WTC11 (cell line): Measurements from ENCODE around the gene SKAP2. TPM values are rescaled to one million over a fixed set of nuclear protein-coding genes. Genes with fewer than 3 reads are reported as not detected.

Source experiments
- ATAC-seq: fragments of 200-7000 bp; cut with Tn5 transposase; 2 replicates; pipeline ENCODE4 v1.10.0; 2021; ENCODE audit warnings: mild to moderate bottlenecking, moderate library complexity
- CTCF ChIA-PET: fragments of 300-600 bp; sonication (Branson Sonifier 250); formaldehyde crosslinking; loops from one replicate; lab custom pipeline; 2021; ENCODE audit warnings: antibody characterized with exemption; lab: Charles Lee
- POLR2A ChIA-PET: fragments of 350-600 bp; sonication (Branson Sonifier 250); formaldehyde crosslinking; loops from one replicate; lab custom pipeline; 2021; ENCODE audit warnings: antibody characterized with exemption; lab: Charles Lee
- DNase-seq: peaks from one replicate; pipeline ENCODE4 v3.0.0; 2021; ENCODE audit warnings: low spot score
- H3K27ac Mint-ChIP-seq: 2 replicates; pipeline ENCODE4 v1.8.0; 2021; ENCODE audit warnings: mixed read lengths
- H3K27me3 Mint-ChIP-seq: 2 replicates; pipeline ENCODE4 v1.8.0; 2021; ENCODE audit warnings: low read depth, mild to moderate bottlenecking, moderate library complexity, mixed read lengths
- H3K36me3 Mint-ChIP-seq: 2 replicates; pipeline ENCODE4 v1.8.0; 2021; ENCODE audit warnings: mixed read lengths
- H3K4me1 Mint-ChIP-seq: 2 replicates; pipeline ENCODE4 v1.8.0; 2022; ENCODE audit warnings: mixed read lengths
- H3K4me3 Mint-ChIP-seq: 2 replicates; pipeline ENCODE4 v1.8.0; 2021; ENCODE audit warnings: mild to moderate bottlenecking, moderate library complexity, mixed read lengths
- H3K9me3 Mint-ChIP-seq: 2 replicates; pipeline ENCODE4 v1.8.0; 2021; ENCODE audit warnings: mixed read lengths
- AR ChIP-seq: fragments of 250-450 bp; sonication (Bioruptor Pico); IDR thresholded peaks from 2 replicates; pipeline ENCODE4 v1.9.0; 2021; ENCODE audit warnings: mild to moderate bottlenecking
- CBFB ChIP-seq: sonication (generic); formaldehyde crosslinking; IDR thresholded peaks from 2 replicates; pipeline ENCODE4 v1.8.1; 2022; ENCODE audit warnings: mild to moderate bottlenecking, low read depth, missing genetic modification reagents
- CTCF ChIP-seq: fragments of 200-600 bp; IDR thresholded peaks from 2 replicates; pipeline ENCODE4 v1.8.0; 2022; ENCODE audit warnings: antibody characterized with exemption
- ESRRA ChIP-seq: sonication (generic); formaldehyde crosslinking; IDR thresholded peaks from 2 replicates; pipeline ENCODE4 v1.8.1; 2022; ENCODE audit warnings: mild to moderate bottlenecking, missing genetic modification reagents, borderline replicate concordance
- ETV6 ChIP-seq: sonication (generic); formaldehyde crosslinking; IDR thresholded peaks from 2 replicates; pipeline ENCODE4 v1.8.1; 2022; ENCODE audit warnings: mild to moderate bottlenecking, missing genetic modification reagents
- FOXK1 ChIP-seq: sonication (generic); formaldehyde crosslinking; IDR thresholded peaks from 2 replicates; pipeline ENCODE4 v1.8.0; 2022; ENCODE audit warnings: mild to moderate bottlenecking, moderate library complexity, missing genetic modification reagents
- FOXP1 ChIP-seq: sonication (generic); formaldehyde crosslinking; IDR thresholded peaks from 2 replicates; pipeline ENCODE4 v1.8.0; 2022; ENCODE audit warnings: missing genetic modification reagents, mild to moderate bottlenecking, moderate library complexity, borderline replicate concordance
- KAT7 ChIP-seq: sonication (generic); formaldehyde crosslinking; IDR thresholded peaks from 2 replicates; pipeline ENCODE4 v1.8.1; 2023; ENCODE audit warnings: missing genetic modification reagents, mild to moderate bottlenecking, borderline replicate concordance
- MLX ChIP-seq: sonication (generic); formaldehyde crosslinking; IDR thresholded peaks from 2 replicates; pipeline ENCODE4 v1.8.1; 2023; ENCODE audit warnings: mild to moderate bottlenecking, missing genetic modification reagents, moderate library complexity
- MXD4 ChIP-seq: fragments of 250-450 bp; sonication (Bioruptor Pico); IDR thresholded peaks from 2 replicates; pipeline ENCODE4 v1.8.0; 2021; ENCODE audit warnings: mild to moderate bottlenecking, moderate library complexity, borderline replicate concordance
- NFE2L1 ChIP-seq: sonication (generic); formaldehyde crosslinking; IDR thresholded peaks from 2 replicates; pipeline ENCODE4 v1.8.1; 2023; ENCODE audit warnings: missing genetic modification reagents
- NR1H2 ChIP-seq: sonication (generic); formaldehyde crosslinking; IDR thresholded peaks from 2 replicates; pipeline ENCODE4 v1.9.0; 2021; ENCODE audit warnings: mild to moderate bottlenecking, moderate library complexity, missing genetic modification reagents
- OVOL2 ChIP-seq: fragments of 250-450 bp; sonication (Bioruptor Pico); IDR thresholded peaks from 2 replicates; pipeline ENCODE4 v1.9.0; 2021; ENCODE audit warnings: mild to moderate bottlenecking, borderline replicate concordance
- RORB ChIP-seq: fragments of 250-450 bp; sonication (Bioruptor Pico); IDR thresholded peaks from 2 replicates; pipeline ENCODE4 v1.9.0; 2021; ENCODE audit warnings: mild to moderate bottlenecking
- SMAD3 ChIP-seq: sonication (generic); formaldehyde crosslinking; IDR thresholded peaks from 2 replicates; pipeline ENCODE4 v1.8.0; 2022; ENCODE audit warnings: missing genetic modification reagents, mild to moderate bottlenecking, borderline replicate concordance
- TCF7 ChIP-seq: sonication (generic); formaldehyde crosslinking; IDR thresholded peaks from 2 replicates; pipeline ENCODE4 v1.8.0; 2022; ENCODE audit warnings: mild to moderate bottlenecking, low read depth, missing genetic modification reagents, moderate library complexity
- TEAD4 ChIP-seq: sonication (generic); formaldehyde crosslinking; IDR thresholded peaks from 2 replicates; pipeline ENCODE4 v1.8.0; 2022; ENCODE audit warnings: mild to moderate bottlenecking, missing genetic modification reagents
- TP53 ChIP-seq: sonication (generic); formaldehyde crosslinking; IDR thresholded peaks from 2 replicates; pipeline ENCODE4 v1.8.1; 2023; ENCODE audit warnings: mild to moderate bottlenecking, missing genetic modification reagents
- ZNF263 ChIP-seq: sonication (generic); formaldehyde crosslinking; IDR thresholded peaks from 2 replicates; pipeline ENCODE4 v1.8.1; 2022; ENCODE audit warnings: low read depth, mild to moderate bottlenecking, moderate library complexity, missing genetic modification reagents
- ZNF317 ChIP-seq: sonication (generic); formaldehyde crosslinking; IDR thresholded peaks from 2 replicates; pipeline ENCODE4 v1.8.1; 2023; ENCODE audit warnings: low read depth, mild to moderate bottlenecking, moderate library complexity, missing genetic modification reagents, borderline replicate concordance
- ZNF416 ChIP-seq: fragments of 250-450 bp; sonication (Bioruptor Pico); IDR thresholded peaks from 2 replicates; pipeline ENCODE4 v1.9.0; 2021; ENCODE audit warnings: mild to moderate bottlenecking, inconsistent platforms
- ZNF423 ChIP-seq: fragments of 250-450 bp; sonication (Bioruptor Pico); IDR thresholded peaks from 2 replicates; pipeline ENCODE4 v2.1.2; 2022; ENCODE audit warnings: mild to moderate bottlenecking, moderate library complexity
- ZNF532 ChIP-seq: fragments of 250-450 bp; sonication (Bioruptor Pico); IDR thresholded peaks from 2 replicates; pipeline ENCODE4 v1.9.0; 2021; ENCODE audit warnings: mild to moderate bottlenecking, borderline replicate concordance
- total RNA-seq: library from RNA; stranded (reverse); gene quantifications from 3 replicates; pipeline ENCODE4 v1.2.3, GENCODE V29; 2021

Gene SKAP2
- total RNA-seq, 1 experiment from 2014 or later = 2.5 TPM

GRCh38 chr7:26656735-26657134 is 207.7 kb downstream of the SKAP2 start:
- H3K4me1 Mint-ChIP-seq = peaks cover 68% of the 10 kb centered on the region
- H3K27ac Mint-ChIP-seq = no peak overlapping the region
- POLR2A ChIA-PET = interaction anchor here (1.1 kb wide), 1 partner anchor 280 kb away, joined by 5 read pairs; no protein-coding TSS in a partner anchor

GRCh38 chr7:26655781-26656180 is 208.6 kb downstream of the SKAP2 start:
- Mint-ChIP-seq H3K9me3 (no peaks in the 10 kb centered on the region), H3K27me3 (no peaks in the 10 kb centered on the region), H3K27ac (no peak overlapping the region), H3K4me1 (peaks cover 68% of the 10 kb centered on the region), H3K36me3 (no peaks in the 10 kb centered on the region), H3K4me3 (no peak overlapping the region)
- CTCF ChIA-PET = interaction anchor here (1.1 to 1.6 kb wide), 3 partner anchors 271 to 287 kb away, joined by 3 to 10 read pairs (median 3); no protein-coding TSS in a partner anchor
- POLR2A ChIA-PET = no interaction called here
- ATAC-seq (no peak), DNase-seq (no peak)
- TF ChIP-seq ESRRA (CRISPR knock-in tag) (no peak), NR1H2 (CRISPR knock-in tag) (no peak), ZNF317 (no peak), ZNF263 (no peak), ETV6 (no peak), CTCF (no peak), ZNF423 (CRISPR knock-in tag) (no peak)

More at GRCh38 chr7:26656735-26657134, 207.7 kb downstream of the SKAP2 start:
- no peak overlapping the region for H3K4me3 Mint-ChIP-seq
- DNase-seq (no peak), ATAC-seq (no peak)
- H3K36me3 Mint-ChIP-seq = no peaks in the 10 kb centered on the region
- TF ChIP-seq FOXK1 (CRISPR knock-in tag) (no peak), OVOL2 (no peak), SMAD3 (no peak), KAT7 (CRISPR knock-in tag) (no peak), ZNF416 (no peak), MXD4 (no peak), TEAD4 (no peak), AR (CRISPR knock-in tag) (no peak), TCF7 (CRISPR knock-in tag) (no peak), MLX (CRISPR knock-in tag) (no peak), NFE2L1 (CRISPR knock-in tag) (no peak), ESRRA (CRISPR knock-in tag) (no peak), TP53 (no peak), FOXP1 (CRISPR knock-in tag) (no peak), CBFB (CRISPR knock-in tag) (no peak), ZNF532 (CRISPR knock-in tag) (no peak), RORB (CRISPR knock-in tag) (no peak)
- CTCF ChIA-PET = interaction anchor here (0.6 to 3.6 kb wide), 8 partner anchors 10 to 288 kb away, joined by 3 to 28 read pairs (median 3); no protein-coding TSS in a partner anchor
- H3K9me3 Mint-ChIP-seq = no peaks in the 10 kb centered on the region
- no peaks in the 10 kb centered on the region for H3K27me3 Mint-ChIP-seq
